Stimulated activated CD4-positive, alpha-beta T cell treated with anti-CD3 and anti-CD28 coated beads, Interleukin-12 subunit alpha, Interleukin-12 subunit beta, amount 100 ng/mL, for 24 hours (primary cell): Measurements from ENCODE around the gene ACAA2.
"Not testable (repeated sequence)": the region's sequence is repeated elsewhere in the genome, so short reads cannot be mapped to it uniquely, and the experiment has no call there.

Experiments used
- DNase-seq, 2 experiments: peaks; one replicate each; pipeline ENCODE4 v3.0.0-alpha.2; 2020; ENCODE audit warnings: low read depth in 2 of 2

ACAA2 gene

GRCh38 chr18:49844903-49845302, 31.6 kb upstream of the ACAA2 start:
- no peak for DNase-seq

- no peak for DNase-seq
Observed at GRCh38 chr18:49843778-49844625, 30.7 kb upstream of the ACAA2 start.

- no peak for DNase-seq
Observed at GRCh38 chr18:49843131-49843530, 29.8 kb upstream of the ACAA2 start.

- DNase-seq, result no peak
Observed at GRCh38 chr18:49842656-49843055, 29.3 kb upstream of the ACAA2 start.

- DNase-seq, result no peak
Observed at GRCh38 chr18:49841236-49842217, 28.2 kb upstream of the ACAA2 start.

GRCh38 chr18:49839012-49839411, 25.7 kb upstream of the ACAA2 start:
- DNase-seq, result no peak

GRCh38 chr18:49838381-49838780, 25.0 kb upstream of the ACAA2 start:
- DNase-seq, result no peak

GRCh38 chr18:49837889-49838288, 24.6 kb upstream of the ACAA2 start:
- no peak for DNase-seq

GRCh38 chr18:49837316-49837835, 24.0 kb upstream of the ACAA2 start:
- not testable (repeated sequence) for DNase-seq

- DNase-seq, result no peak
Observed at GRCh38 chr18:49835405-49835804, 22.1 kb upstream of the ACAA2 start.

GRCh38 chr18:49834258-49834657, 20.9 kb upstream of the ACAA2 start:
- DNase-seq, result no peak

- DNase-seq, result no peak
Observed at GRCh38 chr18:49833814-49834213, 20.5 kb upstream of the ACAA2 start.

GRCh38 chr18:49832221-49832647, 18.9 kb upstream of the ACAA2 start:
- DNase-seq, result no peak

GRCh38 chr18:49827996-49828395, 14.7 kb upstream of the ACAA2 start:
- DNase-seq, result no peak

GRCh38 chr18:49819823-49820671, 6.7 kb upstream of the ACAA2 start:
- peak in 1 of 2 experiments; percentile 8 for DNase-seq

- no peak for DNase-seq
Observed at GRCh38 chr18:49819071-49819662, 5.8 kb upstream of the ACAA2 start.

GRCh38 chr18:49817947-49818346, 4.6 kb upstream of the ACAA2 start:
- no peak for DNase-seq

- DNase-seq, result no peak
Observed at GRCh38 chr18:49815927-49816326, 2.6 kb upstream of the ACAA2 start.

GRCh38 chr18:49814147-49814499, 790 bp upstream of the ACAA2 start:
- peak; percentile 26 to 36 for DNase-seq

- DNase-seq, result no peak
Observed at GRCh38 chr18:49813069-49813318, 339 bp downstream of the ACAA2 start.
